DLD1 (cell line): ENCODE measurements around the gene CD300LG.
"Not testable (repeated sequence)": the region's sequence is repeated elsewhere in the genome, so short reads cannot be mapped to it uniquely, and the experiment has no call there.

Experiments
- in situ Hi-C: cut with HindIII; loops from 2 replicates; pipeline ENCODE4 v1.10.0; 2017; ENCODE audit warnings: low sequenced_read_pairs

Gene CD300LG

GRCh38 chr17:43823350-43824084 is 23.5 kb upstream of the CD300LG start:
- in situ Hi-C loops, result loop anchor here (10.0 kb wide), 1 partner anchor 119 kb away; no protein-coding TSS in a partner anchor

DNA sequence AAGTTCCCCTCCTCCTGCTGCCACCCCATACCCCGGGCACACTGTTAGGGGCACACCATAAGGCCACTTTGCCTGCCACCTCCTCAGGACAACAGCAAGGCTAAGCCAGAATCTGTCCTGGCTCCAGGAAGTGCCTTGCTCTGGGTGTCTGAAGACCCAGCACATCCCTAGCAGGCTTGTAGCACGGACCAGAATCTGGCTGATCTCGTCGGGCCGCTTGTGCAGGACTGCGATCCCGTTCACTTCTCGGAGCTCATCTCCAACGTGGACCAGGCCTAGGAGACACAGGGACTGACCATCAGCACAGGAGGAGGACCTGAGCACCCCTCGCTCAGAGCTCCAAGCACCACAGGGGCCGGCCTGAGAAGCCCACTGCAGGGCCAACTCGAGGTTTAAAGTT is 21.4 kb upstream of the CD300LG start:
- in situ Hi-C loops, result loop anchor here (10.0 kb wide), 1 partner anchor 121 kb away; no protein-coding TSS in a partner anchor

- in situ Hi-C loops, result loop anchor here (10.0 kb wide), 1 partner anchor 121 kb away; no protein-coding TSS in a partner anchor
Observed at GRCh38 chr17:43826206-43826605, 20.8 kb upstream of the CD300LG start.

GRCh38 chr17:43827596-43827995 is 19.4 kb upstream of the CD300LG start:
- in situ Hi-C loops, result loop anchor here (10.0 kb wide), 1 partner anchor 123 kb away; no protein-coding TSS in a partner anchor

- in situ Hi-C loops, result loop anchor here (10.0 kb wide), 1 partner anchor 125 kb away; no protein-coding TSS in a partner anchor
Observed at GRCh38 chr17:43829738-43830137, 17.2 kb upstream of the CD300LG start.

- in situ Hi-C loops, result no loop called here
Observed at GRCh38 chr17:43830510-43831140, 16.4 kb upstream of the CD300LG start.

DNA sequence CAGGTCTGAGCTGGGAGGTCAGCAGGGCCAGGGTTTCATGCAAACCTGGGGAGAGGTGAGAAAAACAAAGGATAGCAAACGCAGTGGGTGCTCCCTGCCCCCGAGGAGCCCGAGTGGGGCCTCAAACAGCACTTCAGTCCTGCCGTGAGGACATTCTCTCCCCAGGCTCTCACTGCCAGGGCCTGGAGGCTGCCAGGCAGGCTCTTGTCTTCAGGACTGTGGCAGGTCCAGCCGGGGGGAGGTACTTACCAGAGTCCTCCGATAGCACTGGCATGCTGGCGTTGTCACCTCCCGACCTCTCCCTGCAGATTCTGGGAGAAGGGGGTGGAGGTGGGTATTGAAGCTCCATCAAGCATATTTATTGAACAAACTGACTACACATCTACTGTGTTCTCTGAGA is 15.3 kb upstream of the CD300LG start:
- in situ Hi-C loops, result no loop called here

GRCh38 chr17:43832168-43832975 is 14.6 kb upstream of the CD300LG start:
- in situ Hi-C loops, result no loop called here

DNA sequence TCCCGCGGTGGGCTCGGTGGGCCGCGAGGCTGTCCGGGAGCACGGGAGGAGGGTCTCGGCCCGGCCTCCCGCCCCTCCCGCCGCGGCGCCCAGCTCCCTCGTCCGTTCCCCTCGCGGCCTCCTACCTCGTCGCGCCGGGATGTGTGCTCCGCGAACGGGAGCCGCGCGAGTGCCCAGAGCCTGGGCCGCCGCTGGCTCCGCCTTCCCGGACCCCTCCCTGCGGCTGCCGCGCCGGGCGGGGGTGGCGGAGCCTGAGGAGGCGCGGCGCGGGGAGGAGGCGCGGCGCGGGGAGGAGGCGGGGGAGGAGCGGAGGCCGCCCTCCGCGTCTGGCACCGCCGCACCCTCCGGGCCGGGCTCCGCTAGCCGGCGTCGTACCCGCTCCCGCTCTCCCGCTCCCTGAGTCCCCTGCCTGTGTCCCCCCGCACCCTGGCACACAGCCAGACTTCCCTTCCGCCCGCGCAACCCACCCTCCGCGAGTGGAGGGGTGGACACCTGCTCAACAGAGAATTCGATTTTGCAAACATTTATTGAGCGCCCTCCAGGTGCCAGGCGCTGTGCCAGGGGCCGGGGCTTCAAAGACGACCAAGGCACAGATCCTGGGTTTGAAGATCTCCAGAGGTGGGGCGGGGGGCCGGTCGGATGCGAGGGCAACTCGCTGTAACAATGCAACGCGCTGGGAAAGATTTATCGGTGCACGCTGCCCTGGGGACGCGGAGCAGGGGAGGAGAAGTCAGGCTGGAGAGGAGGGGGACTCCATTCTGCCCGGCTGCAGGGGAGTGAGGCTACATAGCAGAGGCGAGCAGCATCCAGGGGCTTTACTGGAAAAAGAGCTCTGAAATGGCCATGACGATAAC is 13.8 kb upstream of the CD300LG start, which contains the start of gene MPP3:
Gene MPP3, minus strand, starts transcription at position 171 of the 854 bp plus-strand sequence. CDS start 1,240 bp downstream, outside the sequence.
- in situ Hi-C loops, result no loop called here

- in situ Hi-C loops, result no loop called here
Observed at GRCh38 chr17:43834106-43834505, 12.9 kb upstream of the CD300LG start.

GRCh38 chr17:43839670-43840108 is 7.3 kb upstream of the CD300LG start:
- in situ Hi-C loops, result no loop called here

GRCh38 chr17:43840814-43841213 is 6.2 kb upstream of the CD300LG start:
- in situ Hi-C loops, result no loop called here

DNA sequence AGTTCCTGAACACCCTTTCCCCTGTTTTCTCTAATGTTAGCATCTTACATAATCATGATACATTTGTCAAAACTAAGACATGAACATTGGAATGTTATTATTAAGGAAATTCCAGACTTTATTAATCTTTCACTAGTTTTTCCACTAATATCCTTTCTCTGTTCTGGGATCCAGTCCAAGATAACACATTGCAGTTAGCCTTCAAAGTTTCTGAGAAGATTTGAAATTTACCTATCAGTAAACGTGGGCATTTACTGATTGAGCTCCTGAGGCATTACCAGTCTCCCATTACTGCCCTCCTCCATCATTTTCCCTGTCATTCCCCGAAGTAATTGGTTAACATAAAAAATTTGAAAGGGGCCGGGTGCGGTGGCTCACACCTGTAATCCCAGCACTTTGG is 5.7 kb upstream of the CD300LG start:
- in situ Hi-C loops, result no loop called here

DNA sequence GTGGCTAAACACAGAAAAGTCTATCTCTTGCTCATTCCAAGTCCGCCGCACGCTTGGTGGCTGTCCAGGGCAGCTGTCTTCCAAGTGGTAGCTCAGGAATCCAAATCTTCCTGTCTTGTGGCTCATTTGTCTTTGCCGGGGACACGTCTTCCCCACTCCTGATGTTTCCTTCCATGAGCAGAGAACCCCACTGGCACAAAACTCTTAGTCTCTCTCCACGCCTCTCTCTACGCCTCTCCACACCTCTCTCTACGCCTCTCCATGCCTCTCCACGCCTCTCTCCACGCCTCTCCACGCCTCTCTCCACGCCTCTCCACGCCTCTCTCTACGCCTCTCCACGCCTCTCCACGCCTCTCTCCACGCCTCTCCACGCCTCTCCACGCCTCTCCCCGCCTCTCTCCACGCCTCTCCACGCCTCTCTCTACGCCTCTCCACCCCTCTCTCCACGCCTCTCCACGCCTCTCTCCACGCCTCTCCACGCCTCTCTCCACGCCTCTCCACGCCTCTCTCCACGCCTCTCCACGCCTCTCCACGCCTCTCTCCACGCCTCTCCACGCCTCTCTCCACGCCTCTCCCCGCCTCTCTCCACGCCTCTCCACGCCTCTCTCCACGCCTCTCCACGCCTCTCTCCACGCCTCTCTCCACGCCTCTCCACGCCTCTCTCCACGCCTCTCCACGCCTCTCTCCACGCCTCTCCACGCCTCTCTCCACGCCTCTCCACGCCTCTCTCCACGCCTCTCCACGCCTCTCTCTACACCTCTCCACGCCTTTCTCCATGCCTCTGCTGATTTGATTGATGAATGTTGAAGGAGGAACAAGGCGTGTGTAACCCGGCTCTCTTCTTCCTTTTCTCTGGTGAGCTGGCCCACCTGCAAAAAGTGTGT is 4.6 kb upstream of the CD300LG start:
- in situ Hi-C loops, result not testable (repeated sequence)

- in situ Hi-C loops, result no loop called here
Observed at GRCh38 chr17:43842975-43843325, 4.0 kb upstream of the CD300LG start.

DNA sequence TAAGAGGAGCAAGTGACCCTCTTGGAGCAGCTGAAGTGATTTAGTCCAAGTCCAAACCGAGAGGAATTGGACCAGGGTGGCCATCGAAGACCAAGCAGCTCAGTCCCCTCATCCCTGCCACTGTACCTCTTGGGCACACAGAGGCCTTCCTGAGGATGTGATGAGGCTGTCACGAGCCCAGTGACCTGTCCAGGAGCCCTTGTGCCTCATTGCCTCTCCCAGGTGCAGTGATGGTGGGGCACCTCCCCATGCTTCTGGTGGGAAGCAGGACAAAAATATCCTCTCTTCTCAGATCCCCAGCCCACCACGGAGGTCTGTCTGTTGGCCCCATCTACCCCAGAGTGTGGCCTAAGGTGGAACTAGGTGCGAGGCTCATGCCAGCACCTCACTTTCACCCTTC is 2.7 kb upstream of the CD300LG start:
- in situ Hi-C loops, result no loop called here

DNA sequence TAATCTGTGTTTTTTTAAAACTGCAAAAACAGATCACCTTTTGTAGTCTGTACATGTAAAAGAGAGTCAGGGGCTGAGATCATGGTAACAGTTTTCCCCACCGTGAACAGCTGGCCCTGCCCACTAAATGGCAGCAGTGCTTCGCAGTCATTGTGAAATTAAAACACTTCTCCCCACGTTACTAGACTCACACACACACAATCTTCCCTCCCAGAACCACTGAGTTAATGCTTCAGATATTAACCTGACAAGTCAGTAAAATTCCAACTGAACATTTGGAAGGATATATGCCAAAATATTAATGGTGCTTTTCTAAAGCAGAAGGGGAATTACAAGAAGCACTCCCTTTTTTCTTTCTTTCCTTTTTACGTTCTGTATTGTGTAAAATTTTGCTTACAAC is 1.2 kb upstream of the CD300LG start:
- in situ Hi-C loops, result no loop called here

- in situ Hi-C loops, result no loop called here
Observed at GRCh38 chr17:43846221-43846712, 709 bp upstream of the CD300LG start.

GRCh38 chr17:43848601-43849000 is 1.6 kb downstream of the CD300LG start:
- in situ Hi-C loops, result no loop called here
